ENCODE results near the gene GCG. TPM values are rescaled to one million over a fixed set of nuclear protein-coding genes. Genes with fewer than 3 reads are reported as not detected.

GCG gene
- total RNA-seq, 4 donors from 2014 or later: not detected

GRCh38 chr2:162182395-162182794, 30.3 kb upstream of the GCG start:
- 83% methylated on average over 2 of the region's 2 CpGs for WGBS

GRCh38 chr2:162177301-162177700, 25.3 kb upstream of the GCG start:
- WGBS: 67% methylated on average over 4 of the region's 4 CpGs
- no peak for DNase-seq (ENCODE audit: low spot score in 2 of 2)
- Histone ChIP-seq H3K27me3 (no peaks in the 10 kb centered on the region), H3K4me1 (no peaks in the 10 kb centered on the region), H3K4me3 (no peak overlapping the region), H3K9me3 (no peaks in the 10 kb centered on the region), H3K36me3 (no peaks in the 10 kb centered on the region), H3K27ac (no peak overlapping the region)
- TF ChIP-seq POLR2A (IDR thresholded peaks at IDR 0.05) (no peak), CTCF (IDR thresholded peaks at IDR 0.05) (no peak), EP300 (IDR thresholded peaks at IDR 0.05) (no peak), POLR2AphosphoS5 (IDR thresholded peaks at IDR 0.05) (no peak)

More at GRCh38 chr2:162182395-162182794, 30.3 kb upstream of the GCG start:
- H3K27me3 ChIP-seq: no peaks in the 10 kb centered on the region
- no peak overlapping the region for H3K27ac ChIP-seq
- TF ChIP-seq POLR2AphosphoS5 (IDR thresholded peaks at IDR 0.05): no peak
- TF ChIP-seq EP300 (IDR thresholded peaks at IDR 0.05): no peak
- H3K4me3 ChIP-seq: no peak overlapping the region
- H3K4me1 ChIP-seq: no peaks in the 10 kb centered on the region
- H3K36me3 ChIP-seq: no peaks in the 10 kb centered on the region
- no peaks in the 10 kb centered on the region for H3K9me3 ChIP-seq
- DNase-seq (ENCODE audit: low spot score in 2 of 2): no peak

DNA sequence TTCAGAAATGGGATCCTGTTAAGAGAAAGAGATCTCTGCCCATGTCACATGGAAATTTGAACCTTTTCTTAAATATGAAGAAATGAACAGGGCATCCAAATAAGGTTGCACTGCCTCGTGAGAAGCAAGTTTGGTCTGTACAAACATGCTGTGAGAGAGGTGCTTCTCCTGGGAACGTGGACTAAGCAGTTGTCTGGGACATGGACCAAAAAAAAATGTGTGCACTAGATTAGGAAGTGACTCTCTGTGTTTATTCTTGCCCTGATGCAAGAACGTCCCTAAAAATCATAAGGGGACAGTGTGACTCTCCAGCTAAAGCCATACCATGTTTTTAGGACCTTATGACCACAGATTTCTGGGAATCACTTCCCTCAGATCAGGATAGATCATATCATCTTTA, 23.7 kb upstream of the GCG start:
- Histone ChIP-seq H3K36me3 (no peaks in the 10 kb centered on the region), H3K27ac (no peak overlapping the region), H3K4me1 (no peaks in the 10 kb centered on the region), H3K4me3 (no peak overlapping the region), H3K9me3 (no peaks in the 10 kb centered on the region), H3K27me3 (no peaks in the 10 kb centered on the region)
- 44% methylated on average over 3 of the region's 3 CpGs for WGBS
- DNase-seq (ENCODE audit: low spot score in 2 of 2): no peak
- TF ChIP-seq CTCF (IDR thresholded peaks at IDR 0.05): no peak
- TF ChIP-seq EP300 (IDR thresholded peaks at IDR 0.05): no peak
- no peak for TF ChIP-seq POLR2A (IDR thresholded peaks at IDR 0.05)
- no peak for TF ChIP-seq POLR2AphosphoS5 (IDR thresholded peaks at IDR 0.05)

DNA sequence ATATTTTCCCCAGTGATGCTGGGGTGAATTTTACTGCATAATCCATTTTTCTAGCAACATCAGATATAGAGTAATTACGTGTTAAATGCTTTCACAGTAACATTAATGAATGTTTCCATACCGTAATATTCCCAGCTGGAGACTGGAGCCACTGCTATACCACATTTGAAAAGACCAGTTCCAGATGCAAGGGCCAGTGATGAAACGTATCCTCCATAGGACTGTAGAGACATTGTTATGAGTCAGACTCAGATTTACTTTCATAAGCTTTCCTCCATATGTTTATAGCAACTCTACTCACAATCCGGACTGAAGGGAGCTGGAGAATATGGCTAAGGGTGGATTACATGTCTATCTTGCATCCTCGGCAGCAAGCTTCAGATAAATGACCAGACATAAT, 22.7 kb upstream of the GCG start:
- 84% methylated on average over 5 of the region's 5 CpGs for WGBS
- H3K36me3 ChIP-seq: no peaks in the 10 kb centered on the region
- H3K4me1 ChIP-seq: no peaks in the 10 kb centered on the region
- DNase-seq (ENCODE audit: low spot score in 2 of 2): no peak
- H3K9me3 ChIP-seq: no peaks in the 10 kb centered on the region
- H3K27me3 ChIP-seq: no peaks in the 10 kb centered on the region
- no peak for TF ChIP-seq POLR2AphosphoS5 (IDR thresholded peaks at IDR 0.05)
- no peak for TF ChIP-seq EP300 (IDR thresholded peaks at IDR 0.05)
- TF ChIP-seq CTCF (IDR thresholded peaks at IDR 0.05): no peak
- no peak for TF ChIP-seq POLR2A (IDR thresholded peaks at IDR 0.05)
- no peak overlapping the region for H3K4me3 ChIP-seq
- no peak overlapping the region for H3K27ac ChIP-seq

DNA sequence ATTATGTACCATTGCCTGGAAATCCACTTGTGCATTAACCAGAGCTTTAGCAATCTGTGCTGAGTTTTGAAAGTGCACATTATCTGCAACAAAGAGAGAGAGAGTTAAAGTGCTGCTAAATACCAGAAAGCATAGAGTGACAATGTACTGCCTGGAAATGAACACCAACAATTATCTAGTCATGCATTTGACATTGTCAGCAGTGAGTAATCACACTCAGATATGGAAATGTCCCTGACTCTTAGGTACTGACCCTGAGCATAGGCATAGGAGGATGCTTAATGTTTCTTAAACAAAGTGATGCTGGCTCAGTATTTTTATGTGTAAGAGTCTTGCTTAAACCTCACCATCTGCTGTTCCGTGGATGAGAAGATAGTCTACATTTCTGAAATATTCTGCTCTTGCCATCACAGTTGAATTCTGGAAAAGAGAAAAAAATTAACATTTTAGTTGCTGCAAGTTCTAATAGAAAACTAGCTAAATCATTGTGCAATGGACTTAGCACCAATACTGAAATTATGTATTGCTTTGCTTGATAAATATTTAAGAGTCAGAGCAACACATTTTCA, 20.8 kb upstream of the GCG start:
- Histone ChIP-seq H3K9me3 (no peaks in the 10 kb centered on the region), H3K4me3 (no peak overlapping the region), H3K4me1 (no peaks in the 10 kb centered on the region), H3K27me3 (no peaks in the 10 kb centered on the region), H3K27ac (no peak overlapping the region), H3K36me3 (no peaks in the 10 kb centered on the region)
- WGBS: 76% methylated on average over 1 of the region's 1 CpG
- TF ChIP-seq POLR2AphosphoS5 (IDR thresholded peaks at IDR 0.05) (no peak), POLR2A (IDR thresholded peaks at IDR 0.05) (no peak), EP300 (IDR thresholded peaks at IDR 0.05) (no peak), CTCF (IDR thresholded peaks at IDR 0.05) (no peak)
- DNase-seq (ENCODE audit: low spot score in 2 of 2): no peak

DNA sequence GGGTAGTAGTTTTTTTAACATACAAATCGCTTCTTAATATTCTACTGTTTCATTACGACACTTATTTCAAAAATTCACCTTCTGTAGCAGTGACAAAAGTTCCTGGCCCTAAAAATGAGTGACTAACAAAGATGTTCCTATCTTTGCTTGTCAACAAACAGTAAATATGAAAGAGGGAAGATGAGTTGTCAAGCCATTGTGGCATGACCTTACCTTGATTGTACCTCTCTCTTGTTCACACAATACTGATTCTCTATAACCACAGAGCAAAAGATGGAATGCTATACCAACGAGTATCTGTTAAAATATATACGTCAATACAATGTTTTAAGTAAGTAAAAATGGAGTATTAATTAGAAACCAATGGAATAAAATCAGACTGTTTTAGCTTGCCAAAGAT, 14.7 kb upstream of the GCG start:
- H3K27me3 ChIP-seq: no peaks in the 10 kb centered on the region
- H3K4me1 ChIP-seq: no peaks in the 10 kb centered on the region
- no peaks in the 10 kb centered on the region for H3K9me3 ChIP-seq
- no peak overlapping the region for H3K4me3 ChIP-seq
- no peak for DNase-seq (ENCODE audit: low spot score in 2 of 2)
- H3K36me3 ChIP-seq: no peaks in the 10 kb centered on the region
- H3K27ac ChIP-seq: no peak overlapping the region
- 93% methylated on average over 4 of the region's 4 CpGs for WGBS
- TF ChIP-seq POLR2AphosphoS5 (IDR thresholded peaks at IDR 0.05) (no peak), POLR2A (IDR thresholded peaks at IDR 0.05) (no peak), EP300 (IDR thresholded peaks at IDR 0.05) (no peak), CTCF (IDR thresholded peaks at IDR 0.05) (no peak)
